DMS 273 treated with DMSO at 0.1 percent for 48 hours (cell line): ENCODE data around the gene HOXA10.

Experiments
- DNase-seq: peaks from one replicate; lab custom pipeline; 2025; lab: John Stamatoyannopoulos, UW

Gene HOXA10

DNA sequence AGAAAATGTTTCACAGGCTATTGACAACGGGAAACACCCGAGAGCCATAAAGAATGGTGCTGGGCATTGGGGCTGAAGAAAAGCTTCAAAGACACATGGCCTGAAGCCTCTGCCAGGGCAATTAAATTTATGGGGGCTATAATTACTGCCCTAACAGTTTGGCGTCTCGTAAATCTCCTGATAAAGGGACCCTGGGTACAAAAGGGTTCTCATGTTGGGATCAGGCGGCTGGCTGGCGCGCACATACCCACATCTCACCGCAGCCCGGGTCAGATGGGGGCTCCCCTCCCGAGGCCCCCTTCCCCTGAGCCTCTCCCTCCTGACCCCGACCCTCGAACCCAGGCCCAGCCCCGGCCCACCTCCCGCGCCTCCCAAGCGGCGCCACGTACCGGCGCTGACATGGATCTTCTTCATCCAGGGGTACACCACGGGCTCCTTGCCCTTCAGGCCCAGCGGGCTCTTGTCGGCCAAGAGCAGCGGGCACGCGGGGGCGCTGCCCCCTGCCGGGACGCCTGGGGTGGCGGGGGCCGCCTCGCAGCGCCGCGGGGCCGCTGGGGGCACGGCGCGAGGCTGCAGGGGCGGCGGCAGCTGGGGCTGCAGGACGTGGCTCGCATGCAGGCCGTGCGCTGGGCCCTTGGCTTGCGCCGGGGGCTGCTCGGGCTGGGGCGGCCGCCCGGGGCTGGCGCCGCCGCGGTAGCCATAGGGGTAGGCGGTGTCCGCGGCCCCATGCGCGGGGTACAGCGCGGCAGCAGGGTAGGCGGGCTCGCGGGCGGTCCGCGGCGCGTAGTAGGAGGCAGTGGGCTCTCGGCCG is 44.2 kb downstream of the HOXA10 start:
- no peak for DNase-seq

DNA sequence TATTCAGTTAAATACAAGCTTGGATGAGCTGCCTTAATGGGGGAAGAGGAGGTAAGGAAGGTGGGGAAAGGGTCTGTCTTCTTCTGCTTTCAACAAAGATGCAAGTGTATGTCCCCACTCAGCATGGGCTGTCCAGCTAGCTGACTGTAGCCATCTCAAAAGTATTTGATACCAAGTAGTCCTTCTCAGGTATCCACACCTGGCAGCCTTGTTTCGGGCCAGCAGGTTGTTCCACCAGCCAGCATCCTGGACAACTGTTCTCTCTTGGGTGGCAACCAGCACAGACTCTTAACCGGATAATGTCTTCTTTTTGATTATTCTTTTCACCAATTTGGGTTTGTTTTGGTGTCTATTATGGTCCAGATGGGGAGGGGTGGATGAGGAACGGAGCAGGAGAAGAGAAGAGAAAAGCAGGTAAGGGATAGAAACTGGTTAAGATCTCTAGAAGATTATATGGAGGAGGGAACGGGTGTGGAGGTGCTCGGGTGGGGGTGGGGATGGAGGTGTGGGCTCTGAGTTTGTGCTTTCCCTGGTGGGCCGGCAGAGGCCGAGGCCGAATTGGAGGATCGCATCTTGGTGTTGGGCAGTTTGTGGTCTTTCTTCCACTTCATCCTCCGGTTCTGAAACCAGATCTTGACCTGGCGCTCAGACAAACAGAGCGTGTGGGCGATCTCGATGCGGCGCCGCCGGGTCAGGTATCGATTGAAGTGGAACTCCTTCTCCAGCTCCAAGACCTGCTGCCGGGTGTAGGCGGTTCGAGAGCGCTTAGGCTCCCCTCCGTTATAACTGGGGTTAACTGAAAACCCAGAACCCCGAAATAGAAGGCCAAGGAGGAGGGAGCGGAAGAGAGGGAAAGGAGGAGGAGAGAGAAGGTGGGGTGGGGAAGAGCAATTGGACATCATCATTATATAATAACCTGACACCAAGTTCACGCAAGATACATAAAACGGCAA is 45.1 kb downstream of the HOXA10 start:
- DNase-seq = no peak

DNA sequence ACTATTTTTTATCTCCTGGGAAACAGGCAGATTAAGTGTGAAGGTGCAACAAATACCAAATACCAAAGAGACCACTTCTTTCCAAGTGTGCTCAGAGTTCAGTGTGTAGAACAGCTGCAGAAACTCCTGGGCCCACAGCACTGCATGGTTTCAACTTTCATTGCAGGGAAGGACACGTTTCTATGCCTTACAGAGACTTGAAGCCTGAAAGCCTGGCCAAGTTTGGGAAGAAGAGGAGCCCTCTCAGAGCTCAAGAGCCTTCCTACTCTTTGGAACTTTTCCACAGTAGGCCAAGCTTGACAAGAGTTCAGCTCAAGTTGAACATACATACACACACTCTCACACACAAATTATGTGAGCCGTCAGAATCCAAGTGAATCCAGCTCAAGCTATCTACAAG is 46.1 kb downstream of the HOXA10 start:
- peak; percentile 26 for DNase-seq

DNA sequence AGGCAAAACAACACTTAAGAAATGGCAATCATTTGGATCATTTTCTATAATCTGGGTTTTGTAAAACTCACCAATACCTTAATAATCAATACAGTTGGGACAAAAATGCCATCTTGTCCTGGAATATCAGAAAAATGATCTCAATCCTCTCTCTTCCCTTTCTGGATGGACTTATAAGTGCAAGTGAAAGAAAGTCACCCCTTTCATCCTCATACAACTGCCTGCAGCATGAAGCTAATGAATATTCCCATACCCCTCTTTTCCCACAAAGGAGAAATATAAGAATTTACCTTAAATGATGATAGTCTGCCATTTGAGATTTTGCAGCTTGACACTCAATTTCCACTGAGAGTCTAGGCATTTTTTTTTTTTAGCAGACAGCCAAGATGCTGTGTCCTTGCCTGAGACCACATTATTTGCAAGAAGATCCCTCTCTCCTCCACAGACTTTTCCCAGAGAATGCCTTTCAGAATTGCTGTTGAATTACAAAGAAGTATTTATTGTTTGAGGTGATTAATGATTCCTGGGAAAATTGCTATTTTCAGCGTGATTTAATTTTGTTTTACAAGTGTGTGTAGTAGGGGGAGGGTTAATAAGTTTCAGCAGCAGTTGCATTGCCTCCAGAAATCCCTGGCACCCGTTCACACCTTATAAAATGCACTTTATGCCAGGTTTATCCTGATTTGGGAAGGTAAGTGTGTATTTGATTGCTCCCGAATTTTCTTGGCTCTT is 47.4 kb downstream of the HOXA10 start:
- DNase-seq = no peak

DNA sequence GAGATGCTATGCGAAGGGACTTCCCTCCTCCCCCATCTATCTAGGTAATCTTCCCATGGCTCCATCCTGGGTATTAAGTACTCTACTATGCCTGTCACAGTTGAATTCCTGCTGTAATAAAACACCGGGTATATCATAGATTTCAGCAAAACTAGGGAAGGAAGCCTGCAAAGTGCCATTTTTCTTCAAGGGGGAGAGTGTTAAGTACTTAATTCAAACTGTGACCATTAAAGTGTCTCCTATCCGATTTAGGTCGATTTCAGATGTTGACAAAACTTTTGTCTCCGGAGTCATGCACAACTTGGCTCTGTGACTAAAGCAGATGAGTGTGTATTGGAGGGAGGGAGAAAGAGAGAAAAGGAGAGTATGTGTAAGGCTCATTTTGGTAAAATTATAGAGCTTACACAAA is 48.1 kb downstream of the HOXA10 start:
- DNase-seq = no peak

DNA sequence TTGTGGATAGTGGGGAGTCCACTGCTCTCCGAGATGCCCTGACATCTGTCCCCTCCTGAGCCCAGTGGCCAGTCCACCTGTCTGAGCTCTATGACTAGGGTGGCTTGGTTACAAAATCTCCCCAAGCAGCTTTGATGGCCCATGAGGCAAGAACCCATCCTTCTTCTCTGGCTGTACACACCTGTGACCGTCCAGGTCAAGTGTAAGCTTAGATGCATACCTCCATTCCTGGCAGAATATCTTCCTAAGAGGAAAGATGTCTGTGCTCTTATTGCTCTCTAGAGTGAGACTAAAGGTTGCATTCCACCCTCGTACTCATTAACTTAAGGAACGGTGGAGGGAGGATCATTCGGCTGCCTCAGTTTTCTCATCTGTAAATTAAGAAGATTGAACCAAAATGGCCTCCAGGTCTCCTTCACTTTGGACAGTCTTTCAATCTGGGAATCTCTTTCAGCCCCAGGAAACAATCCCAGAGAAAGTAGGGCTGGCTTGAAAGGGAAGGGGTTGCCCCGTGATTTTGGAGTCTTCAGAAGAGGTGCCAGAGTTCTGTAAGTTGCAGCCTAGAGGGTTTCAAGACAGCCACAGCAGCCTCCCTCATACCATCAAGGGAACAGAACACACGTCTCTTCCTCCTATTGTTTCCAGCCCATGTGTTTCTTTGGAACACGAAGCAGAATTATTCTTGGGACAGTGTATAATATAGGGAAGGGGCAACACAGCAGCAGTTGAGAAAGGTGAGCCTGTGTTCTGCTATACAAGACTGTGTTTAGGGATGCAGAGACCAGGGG is 49.0 kb downstream of the HOXA10 start:
- no peak for DNase-seq

DNA sequence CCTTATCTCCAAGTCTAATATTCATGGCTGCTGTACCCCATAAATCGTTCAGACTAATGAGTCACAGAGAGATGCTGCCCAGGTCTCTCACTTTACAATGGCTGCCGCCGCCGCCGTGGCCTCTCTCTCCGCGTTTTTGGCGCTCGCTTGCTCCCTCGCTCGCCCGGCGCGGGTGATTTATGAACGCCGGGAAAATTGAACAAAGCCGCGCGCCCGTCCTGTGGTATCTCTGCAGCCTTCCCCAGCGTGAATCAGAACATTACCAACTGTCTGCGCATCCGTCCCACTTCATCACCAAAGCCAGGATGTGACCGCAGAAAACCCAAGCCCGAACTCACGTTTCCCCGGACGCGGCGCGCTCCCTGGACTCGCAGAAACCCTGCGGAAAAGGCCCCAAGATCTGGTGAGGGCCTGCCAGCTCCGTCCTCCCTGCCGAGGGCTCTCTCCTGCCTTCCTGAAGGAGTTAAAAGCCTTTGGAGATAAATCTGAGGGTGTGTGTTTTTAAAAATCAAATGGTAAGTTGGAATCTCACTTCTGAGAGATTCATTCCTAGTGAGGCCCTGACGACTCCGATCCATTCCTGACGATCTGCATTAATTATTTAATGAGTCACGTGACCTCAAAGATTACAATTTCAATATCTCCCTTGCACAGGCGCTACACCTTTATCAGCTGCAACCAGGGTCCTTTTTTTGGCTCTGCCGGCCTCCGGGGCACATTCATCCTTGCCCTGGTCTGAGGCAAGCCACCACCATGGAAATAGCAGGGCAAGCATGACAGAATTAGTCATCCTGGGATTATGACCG is 49.8 kb downstream of the HOXA10 start:
- no peak for DNase-seq

DNA sequence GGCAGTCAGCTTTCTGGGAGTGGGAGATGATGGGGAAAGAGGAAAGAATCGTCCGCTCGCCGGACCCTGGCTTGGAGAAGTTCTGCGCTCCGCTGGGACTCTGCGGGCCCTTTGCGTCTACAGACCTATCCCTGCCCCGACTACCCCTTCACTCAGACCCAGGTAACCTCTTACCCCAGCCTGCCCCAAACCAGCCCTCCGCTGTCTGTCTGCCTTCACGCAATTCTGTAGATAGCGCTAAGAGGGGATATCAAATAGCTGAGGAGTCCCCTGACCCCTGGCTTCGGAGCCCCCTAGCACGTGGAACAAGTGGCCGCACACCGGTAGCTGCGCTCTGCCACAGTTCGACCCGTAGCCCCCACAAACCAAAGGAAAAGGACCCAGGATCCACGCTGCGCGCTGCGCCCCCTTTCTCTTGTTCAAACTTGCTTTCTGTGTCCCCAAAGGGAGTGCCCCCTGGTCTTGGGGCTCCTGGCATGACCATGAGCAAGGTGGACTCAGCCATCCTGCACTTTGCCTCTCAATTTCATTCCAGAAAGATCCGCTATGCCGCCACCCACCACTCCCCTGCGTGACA is 50.6 kb downstream of the HOXA10 start:
- no peak for DNase-seq

DNA sequence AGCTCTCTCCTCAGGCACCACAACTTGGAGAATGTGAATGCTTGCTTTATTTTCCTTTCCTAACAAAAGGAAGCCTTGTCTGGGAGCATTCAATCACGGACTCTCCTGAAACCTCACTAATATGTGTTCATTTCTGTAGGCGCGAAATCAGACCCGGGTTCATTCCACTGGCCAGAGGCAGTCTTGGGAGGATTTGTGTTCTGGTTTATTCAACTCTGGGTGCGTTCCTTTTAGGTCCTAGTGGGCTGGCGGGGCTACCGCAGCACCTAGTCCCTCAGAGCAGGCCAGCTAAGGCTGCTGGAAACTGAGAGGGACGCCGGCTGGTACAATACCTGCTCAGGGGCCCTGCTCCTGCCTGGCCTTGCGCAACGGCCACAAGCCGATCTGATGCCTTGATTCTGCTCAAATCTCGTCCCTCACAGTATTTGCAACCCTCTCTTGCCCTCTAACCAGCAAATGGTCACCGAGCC is 51.1 kb downstream of the HOXA10 start:
- no peak for DNase-seq

DNA sequence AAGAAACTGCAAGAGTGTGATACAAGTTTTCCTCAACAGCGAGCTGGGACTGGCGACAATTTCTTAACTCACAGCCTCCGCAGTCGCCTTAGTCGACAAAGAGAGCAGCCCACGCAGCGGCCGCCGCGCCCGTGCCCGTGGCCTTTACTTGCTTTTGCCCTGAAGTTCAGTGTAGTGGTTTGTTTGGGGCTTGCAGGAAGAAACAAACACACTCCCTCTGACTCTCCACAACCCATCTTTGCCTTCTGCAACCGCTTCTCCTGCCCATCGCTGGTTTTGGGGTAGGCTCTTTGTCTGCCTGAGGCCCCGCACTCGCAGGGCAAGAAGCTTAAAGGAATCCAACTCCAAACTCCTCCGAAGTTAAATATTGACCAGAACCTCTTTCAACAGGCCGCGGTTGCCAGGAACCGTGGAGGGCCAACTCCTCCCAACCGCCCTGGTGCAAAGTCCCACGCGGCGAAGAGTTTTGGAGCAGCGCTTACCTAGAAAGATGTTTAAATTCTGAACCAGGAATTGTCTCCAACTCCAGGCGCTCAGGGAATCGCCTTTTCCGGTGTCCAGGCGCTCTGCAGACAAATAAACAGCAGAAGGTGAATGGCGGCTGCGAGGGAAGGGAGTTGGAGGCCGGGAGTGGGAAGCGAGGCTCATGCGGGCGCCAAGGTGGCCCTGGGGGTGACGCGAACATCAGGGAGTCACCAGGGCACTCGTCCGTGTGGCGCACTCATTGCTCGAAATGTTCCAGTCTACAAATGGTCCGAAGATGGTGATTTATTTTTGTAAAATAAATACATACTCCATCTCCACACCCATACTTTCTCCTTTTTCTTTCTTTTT is 51.8 kb downstream of the HOXA10 start:
- DNase-seq = no peak

DNA sequence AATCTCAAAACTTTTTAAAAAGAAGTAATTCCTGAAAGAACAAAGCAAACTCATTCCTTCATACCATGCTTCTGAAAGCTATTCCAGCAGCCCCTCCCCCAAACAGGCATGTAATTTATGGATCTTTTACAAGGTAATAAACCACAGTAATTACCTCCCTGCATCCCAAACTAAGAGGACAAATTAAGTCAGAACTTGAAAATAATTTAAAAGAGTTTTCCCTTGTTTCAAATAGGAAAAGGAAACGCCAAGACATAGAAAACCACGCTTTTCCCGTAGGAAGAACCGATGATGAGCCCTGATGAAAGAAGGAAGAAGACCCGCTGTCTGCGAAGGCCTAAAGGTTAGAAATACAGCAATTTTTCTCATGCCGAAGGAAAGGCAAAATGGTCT is 52.4 kb downstream of the HOXA10 start:
- no peak for DNase-seq
